Adrenal gland (tissue), 12 donors: ENCODE results near the gene TMEM108. TPM values are rescaled to one million over a fixed set of nuclear protein-coding genes. Genes with fewer than 3 reads are reported as not detected.

Experiments used
- DNase-seq, 7 donors: peaks; one replicate each; pipeline ENCODE4 v3.0.0-alpha.2; 2019 to 2020
- H3K27ac ChIP-seq, 5 donors: fragments of 200-600 bp; sonication (generic) in 4 of 5; 1 replicate in 3 of 5; 2 replicates in 2 of 5; pipeline versions ENCODE4 v1.5.1 to v1.8.0; 2016 to 2020; ENCODE audit warnings: mild to moderate bottlenecking in 1 of 5
- H3K27me3 ChIP-seq: fragments of 200-600 bp; 2 replicates; pipeline ENCODE4 v1.8.0; 2021
- H3K36me3 ChIP-seq, 2 donors: fragments of 200-600 bp; replicated peaks in 1 of 2; 1 replicate in 1 of 2; 2 replicates in 1 of 2; pipeline versions ENCODE4 v1.5.1 to v1.8.0; 2018 to 2022
- H3K4me1 ChIP-seq, 2 donors: fragments of 200-600 bp; replicated peaks in 1 of 2; 1 replicate in 1 of 2; 2 replicates in 1 of 2; pipeline versions ENCODE4 v1.5.1 to v1.8.0; 2018 to 2021
- H3K4me3 ChIP-seq, 4 donors: fragments of 200-600 bp; sonication (generic) in 3 of 4; one replicate each; pipeline ENCODE4 v1.5.1; 2016 to 2018
- H3K9me3 ChIP-seq, 3 donors: fragments of 200-600 bp; sonication (generic) in 1 of 3; replicated peaks in 1 of 3; 1 replicate in 2 of 3; 2 replicates in 1 of 3; pipeline versions ENCODE4 v1.5.1 to v1.8.0; 2016 to 2021
- POLR2A ChIP-seq, 2 donors: fragments of 450-650 bp; IDR thresholded peaks; one replicate each; pipeline ENCODE4 v1.6.1; 2017; ENCODE audit warnings: antibody characterized with exemption in 2 of 2, mild to moderate bottlenecking in 2 of 2, moderate library complexity in 1 of 2
- WGBS, 4 donors: extraction: QIAGEN DNeasy Blood & Tissue Kit in 2 of 4; methylation state at CpG; one replicate each; pipeline versions ENCODE4 v1.1.5 to v1.1.7; 2013 to 2017; 5-methylcytosine and 5-hydroxymethylcytosine counted together
- intact Hi-C, 2 donors: fragments of 100-400 bp; cut with DNase I; formaldehyde crosslinking; loops; one replicate each; pipeline versions ENCODE4 v1.14.1 to v1.15.0; 2022 to 2023
- polyA plus RNA-seq, 3 donors: library from polyadenylated mRNA; stranded (reverse); fragments of 200-250 nt in 2 of 3; fragments of 350-450 nt in 1 of 3; fragmentation: Illumina TruSeq in 1 of 3; extraction: RNeasy Lipid Tissue Mini Kit (QIAGEN cat#74804) in 1 of 3; gene quantifications; one replicate each; pipeline ENCODE4 v1.2.3, GENCODE V29; 2013 to 2014
- total RNA-seq, 9 donors: library from RNA; depleted of rRNA in 4 of 9; stranded (reverse); fragments of >200 nt in 4 of 9; fragments of 120-200 nt in 1 of 9; fragmentation: NEBNext Ultra II Directional in 1 of 9; extraction: Animal tissue kit (Norgen Biotek cat#: 25700) in 1 of 9; gene quantifications; one replicate each; pipeline versions ENCODE4 v1.1.0 to v1.2.4, GENCODE V29; 2013 to 2023
- TF ChIP-seq, protein P1 (sequence below), 6 experiments: fragments of 450-650 bp in 4 of 6; fragments of 200-600 bp in 2 of 6; sonication (generic) in 1 of 6; IDR thresholded peaks; 1 replicate in 5 of 6; 2 replicates in 1 of 6; pipeline versions ENCODE4 v1.5.1 to v1.8.0; 2016 to 2021; ENCODE audit warnings: antibody characterized with exemption in 6 of 6, mild to moderate bottlenecking in 2 of 6, moderate library complexity in 1 of 6
- donor health status: healthy with polysubstance abuse.
- donor health status: Bipolar disorder and iron deficiency.
- donor health status: DM: yes; HTN: yes; CAD: no.
- donor health status: DM: no; HTN: no; CAD: no.
- donor health status: DM: no; HTN: no; CAD: no.
- donor health status: DM: yes; HTN: yes; CAD: no.

Gene TMEM108
- total and polyA plus RNA-seq, 12 donors: 0.67 to 38.0 (median 14.8) TPM

DNA sequence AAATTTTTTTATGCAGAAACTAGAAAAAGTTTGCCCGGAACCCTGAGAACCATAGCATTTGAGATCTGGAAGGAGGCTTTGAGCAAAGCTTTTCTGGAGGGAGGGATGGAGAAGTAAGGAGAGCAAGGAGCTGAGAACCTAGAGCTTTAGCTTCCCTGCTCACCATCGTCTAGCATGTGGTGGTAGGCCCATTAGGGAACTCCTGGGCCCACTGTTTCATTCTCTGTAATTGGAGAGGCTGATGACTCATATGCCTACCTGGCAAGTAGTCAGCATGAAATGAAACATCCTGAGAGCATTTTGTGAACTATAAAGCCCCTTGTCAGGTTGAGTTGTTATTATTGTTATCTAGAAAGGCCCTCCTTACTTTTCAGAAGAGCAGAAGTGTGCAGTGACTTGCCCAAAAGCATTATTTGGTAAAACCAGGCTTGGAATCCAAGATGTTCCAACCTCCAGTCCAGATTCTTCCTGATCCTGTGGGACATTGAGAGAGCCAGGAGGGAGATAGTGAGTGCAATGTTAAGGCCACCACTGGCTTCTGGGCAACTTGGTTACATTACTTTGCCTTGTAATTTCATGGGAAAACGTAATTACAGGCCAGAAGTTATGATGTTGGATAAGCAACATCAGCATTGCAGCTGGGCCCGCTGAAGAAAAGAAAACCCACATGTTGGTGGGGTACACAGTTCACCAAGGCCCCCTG, 257.2 kb downstream of the TMEM108 start:
- TF ChIP-seq, protein P1, sequence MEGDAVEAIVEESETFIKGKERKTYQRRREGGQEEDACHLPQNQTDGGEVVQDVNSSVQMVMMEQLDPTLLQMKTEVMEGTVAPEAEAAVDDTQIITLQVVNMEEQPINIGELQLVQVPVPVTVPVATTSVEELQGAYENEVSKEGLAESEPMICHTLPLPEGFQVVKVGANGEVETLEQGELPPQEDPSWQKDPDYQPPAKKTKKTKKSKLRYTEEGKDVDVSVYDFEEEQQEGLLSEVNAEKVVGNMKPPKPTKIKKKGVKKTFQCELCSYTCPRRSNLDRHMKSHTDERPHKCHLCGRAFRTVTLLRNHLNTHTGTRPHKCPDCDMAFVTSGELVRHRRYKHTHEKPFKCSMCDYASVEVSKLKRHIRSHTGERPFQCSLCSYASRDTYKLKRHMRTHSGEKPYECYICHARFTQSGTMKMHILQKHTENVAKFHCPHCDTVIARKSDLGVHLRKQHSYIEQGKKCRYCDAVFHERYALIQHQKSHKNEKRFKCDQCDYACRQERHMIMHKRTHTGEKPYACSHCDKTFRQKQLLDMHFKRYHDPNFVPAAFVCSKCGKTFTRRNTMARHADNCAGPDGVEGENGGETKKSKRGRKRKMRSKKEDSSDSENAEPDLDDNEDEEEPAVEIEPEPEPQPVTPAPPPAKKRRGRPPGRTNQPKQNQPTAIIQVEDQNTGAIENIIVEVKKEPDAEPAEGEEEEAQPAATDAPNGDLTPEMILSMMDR (IDR thresholded peaks at IDR 0.05): no peak
- TF ChIP-seq POLR2A (IDR thresholded peaks at IDR 0.05): no peak
- Histone ChIP-seq H3K27ac (no peak overlapping the region), H3K9me3 (no peaks in the 10 kb centered on the region), H3K36me3 (no peaks in the 10 kb centered on the region), H3K4me3 (no peak overlapping the region), H3K4me1 (no peaks in the 10 kb centered on the region), H3K27me3 (no peaks in the 10 kb centered on the region)
- peak in 4 of 7 donors; percentile 17 to 25 (median 22) for DNase-seq
- 55 to 86% (median 81%) methylated on average over 4 of the region's 4 CpGs for WGBS, 4 donors
- intact Hi-C loops: no loop called here

DNA sequence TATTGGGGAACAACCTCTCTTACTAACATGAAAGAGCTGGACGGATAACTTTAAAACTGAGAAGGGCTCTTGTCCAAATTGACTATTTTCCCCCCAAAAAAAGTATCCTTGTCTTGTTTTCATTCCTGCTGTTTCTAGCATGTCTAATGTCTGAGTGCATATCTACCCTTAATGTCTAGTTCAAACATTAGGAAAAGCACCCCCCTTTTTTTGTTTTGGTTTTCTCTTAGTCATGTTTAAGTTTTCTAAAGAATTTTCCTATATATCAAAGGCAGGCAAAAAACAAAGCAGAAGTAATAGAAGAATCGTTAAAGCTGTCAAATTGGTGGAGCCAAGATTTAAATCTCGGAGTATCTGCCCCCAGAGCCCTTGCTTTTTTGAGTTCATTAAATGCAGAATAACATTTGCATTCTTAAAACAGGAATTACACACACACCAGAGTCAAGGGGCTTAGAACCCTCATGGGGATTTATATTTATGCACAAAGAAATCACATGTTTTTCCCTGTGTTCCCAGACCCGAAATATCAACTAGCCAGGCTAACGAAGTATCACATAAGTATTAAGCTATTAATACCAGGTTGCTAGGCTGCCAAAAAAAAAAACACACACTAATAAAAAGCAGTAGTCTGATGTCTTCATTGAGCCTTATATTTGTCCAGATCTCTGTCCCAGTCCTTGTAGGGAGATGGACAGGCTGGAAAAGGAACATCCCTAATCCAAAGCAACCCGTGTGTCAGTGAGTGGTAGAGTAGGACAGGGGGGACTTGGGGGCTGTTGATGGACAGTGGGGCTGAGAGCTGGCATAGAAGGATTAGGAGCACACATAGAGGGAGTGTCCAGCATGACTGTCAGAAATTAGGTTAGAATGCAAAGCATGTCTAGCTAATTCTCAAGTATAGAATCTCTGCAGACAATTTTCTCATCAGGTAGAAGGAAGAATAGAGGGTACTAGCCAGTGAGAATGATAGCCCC, 258.0 kb downstream of the TMEM108 start:
- H3K27me3 ChIP-seq: no peaks in the 10 kb centered on the region
- H3K9me3 ChIP-seq: no peaks in the 10 kb centered on the region
- TF ChIP-seq, protein P1 (IDR thresholded peaks at IDR 0.05): no peak
- TF ChIP-seq POLR2A (IDR thresholded peaks at IDR 0.05): no peak
- H3K4me3 ChIP-seq: no peak overlapping the region
- 73 to 81% (median 77%) methylated on average over 6 of the region's 6 CpGs for WGBS, 4 donors
- no peak for DNase-seq
- no peaks in the 10 kb centered on the region for H3K4me1 ChIP-seq
- H3K27ac ChIP-seq: no peak overlapping the region
- intact Hi-C loops: no loop called here
- H3K36me3 ChIP-seq: no peaks in the 10 kb centered on the region

DNA sequence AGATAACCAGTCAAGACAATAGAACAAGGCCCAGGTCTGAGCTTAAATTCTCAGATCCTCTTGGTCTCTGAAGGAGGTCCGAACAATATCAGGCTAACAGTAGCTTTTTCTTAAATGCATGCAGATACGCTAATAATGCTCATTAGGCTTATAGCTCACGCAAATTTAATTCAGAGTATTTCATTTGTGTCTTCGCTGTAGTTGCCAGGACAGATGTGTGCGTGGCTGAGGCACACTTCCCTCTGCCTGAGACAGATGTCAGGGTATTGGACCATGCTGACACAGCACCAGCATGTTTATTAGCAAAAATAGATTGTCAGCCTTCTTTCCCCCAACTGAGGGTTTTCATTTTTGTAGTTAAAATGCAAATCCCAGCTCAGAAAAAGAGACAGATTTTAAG, 258.8 kb downstream of the TMEM108 start:
- no peaks in the 10 kb centered on the region for H3K27me3 ChIP-seq
- no peak overlapping the region for H3K27ac ChIP-seq
- intact Hi-C loops: no loop called here
- TF ChIP-seq POLR2A (IDR thresholded peaks at IDR 0.05): no peak
- TF ChIP-seq, protein P1 (IDR thresholded peaks at IDR 0.05): no peak
- H3K36me3 ChIP-seq: no peaks in the 10 kb centered on the region
- DNase-seq: no peak
- H3K9me3 ChIP-seq: no peaks in the 10 kb centered on the region
- H3K4me3 ChIP-seq: no peak overlapping the region
- no peaks in the 10 kb centered on the region for H3K4me1 ChIP-seq
- WGBS, 4 donors: 75 to 91% (median 80%) methylated on average over 5 of the region's 5 CpGs

DNA sequence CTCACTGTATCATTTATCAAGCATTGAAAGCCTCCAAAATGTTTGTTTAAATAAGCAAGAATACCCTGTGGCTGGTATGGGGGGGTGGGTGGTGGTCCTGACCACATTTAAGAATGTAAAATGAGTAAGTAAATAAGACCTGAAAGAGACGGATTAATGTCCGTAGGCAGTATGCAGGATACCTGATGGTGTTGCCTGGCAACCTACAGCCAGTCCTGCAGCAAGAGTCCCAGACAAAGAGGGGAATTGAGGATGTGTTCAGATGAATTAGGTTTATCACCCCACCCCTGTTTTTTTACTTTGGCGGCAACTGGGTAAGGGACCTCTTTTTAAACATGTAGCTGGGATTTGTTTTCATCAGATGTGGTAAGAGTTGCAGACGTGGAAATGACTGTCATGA, 261.9 kb downstream of the TMEM108 start:
- Histone ChIP-seq H3K36me3 (no peaks in the 10 kb centered on the region), H3K4me1 (no peaks in the 10 kb centered on the region), H3K4me3 (no peak overlapping the region), H3K9me3 (no peaks in the 10 kb centered on the region), H3K27me3 (no peaks in the 10 kb centered on the region), H3K27ac (no peak overlapping the region)
- TF ChIP-seq POLR2A (IDR thresholded peaks at IDR 0.05): no peak
- TF ChIP-seq, protein P1 (IDR thresholded peaks at IDR 0.05): no peak
- WGBS, 4 donors: 60 to 73% (median 67%) methylated on average over 4 of the region's 4 CpGs
- DNase-seq: no peak
- intact Hi-C loops: no loop called here
